ENCODE measurements around the gene ACAT1.

- TF ChIP-seq CTCF (IDR thresholded peaks at IDR 0.05) (no peak), REST (IDR thresholded peaks at IDR 0.05; ENCODE audit: insufficient read depth in 1 of 2, low read depth in 2 of 2, low read length in 1 of 2) (no peak), SIN3A (IDR thresholded peaks at IDR 0.05; ENCODE audit: borderline replicate concordance, insufficient read depth, low read depth, low read length) (no peak)
These were observed 48.8 kb downstream of the ACAT1 start for GRCh38 chr11:108170184-108170583.

Measured in Panc1 (cell line).